ENCODE data around the gene RNF214.
"Not testable (repeated sequence)": the region's sequence is repeated elsewhere in the genome, so short reads cannot be mapped to it uniquely, and the experiment has no call there.

RNF214 gene

DNA sequence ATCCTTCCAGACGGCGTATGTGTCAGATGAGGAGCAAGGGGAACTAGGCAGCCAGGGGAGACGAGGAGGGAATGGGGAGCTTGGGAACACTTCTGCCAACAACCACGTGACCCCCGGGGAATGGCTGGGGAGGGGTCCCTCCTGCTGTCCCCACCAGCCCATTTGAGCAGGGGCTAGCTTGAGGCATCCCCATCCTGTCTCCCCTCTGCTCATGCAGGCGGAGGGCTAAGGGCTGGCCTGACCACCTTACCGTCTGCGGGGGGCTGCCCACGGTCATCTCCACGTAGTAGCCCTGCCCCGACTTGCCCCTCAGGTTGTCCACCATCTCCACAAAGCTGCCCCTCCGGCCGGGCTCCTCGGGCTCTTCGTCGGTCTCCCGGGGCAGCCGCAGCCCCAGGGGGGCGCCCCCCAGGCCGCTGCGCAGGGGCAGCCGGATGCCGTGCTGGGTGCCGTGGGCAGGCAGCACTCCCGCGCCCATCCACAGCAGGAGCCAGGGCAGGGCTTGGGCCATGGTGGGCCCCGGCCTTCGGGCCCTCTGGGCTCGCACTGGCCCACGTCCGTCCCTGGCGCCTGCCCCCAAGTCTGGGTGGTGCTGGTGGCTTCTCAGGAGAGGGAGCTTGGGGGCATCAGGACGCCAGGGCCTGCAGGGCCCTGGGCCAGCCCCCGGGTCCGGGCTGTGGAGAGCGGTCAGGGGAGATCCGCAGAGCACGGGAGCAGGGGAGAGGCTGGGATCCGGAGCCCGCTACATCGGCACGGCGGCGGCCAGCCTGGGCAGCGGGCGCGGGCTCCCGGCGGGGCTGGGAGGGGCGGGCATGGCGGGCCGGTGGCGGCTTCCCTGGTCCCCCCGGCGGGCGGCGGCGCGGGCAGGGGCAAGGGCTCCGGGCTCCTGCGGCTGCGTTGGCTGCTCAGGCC lies 83.1 kb downstream of the RNF214 start:
- peak in 1 of 2 donors; percentile 20 for DNase-seq (ENCODE audit: low read depth in 2 of 2)

DNA sequence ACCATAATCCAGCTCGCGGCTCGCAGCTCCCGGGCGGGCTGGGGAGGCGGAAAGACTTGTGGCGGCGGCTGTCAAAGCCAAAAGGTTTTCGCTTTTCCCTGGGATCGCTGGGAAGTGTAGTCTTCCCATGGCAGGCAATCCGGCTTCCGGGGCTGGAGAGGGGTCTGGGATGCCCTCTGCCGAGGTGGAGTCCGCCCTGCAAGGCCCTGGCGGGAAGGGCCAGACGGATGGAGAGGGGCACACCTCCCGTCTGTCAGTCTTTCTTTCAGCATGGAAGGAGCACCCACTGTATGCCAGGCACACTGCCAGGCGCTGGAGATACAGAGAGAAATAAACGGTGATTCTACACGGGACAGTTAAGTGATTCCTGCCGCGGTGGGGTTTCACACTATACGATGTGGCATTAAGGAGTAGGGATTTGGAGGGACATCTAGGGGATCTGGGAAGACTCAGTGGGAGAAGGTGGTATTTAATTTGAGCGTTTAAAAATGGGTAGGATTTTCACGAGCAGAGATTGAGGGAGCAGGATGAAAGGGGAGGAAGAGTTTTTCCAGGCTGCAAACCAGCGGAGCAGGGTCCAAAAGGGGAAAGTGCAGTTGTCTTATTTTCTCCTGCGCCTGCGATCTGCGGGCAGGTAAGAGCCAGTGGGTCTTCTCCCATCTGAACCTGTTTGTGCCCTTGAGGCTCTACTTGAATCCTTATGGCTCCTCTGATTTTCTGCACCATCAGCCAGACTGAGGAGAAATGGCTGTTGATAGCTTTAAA lies 83.9 kb downstream of the RNF214 start, which contains the start of gene BACE1:
TSS of gene BACE1 (minus strand) at position 60 of the 765 bp plus-strand sequence. CDS start 461 bp downstream, outside the sequence.
- no peak for DNase-seq (ENCODE audit: low read depth in 2 of 2)

DNA sequence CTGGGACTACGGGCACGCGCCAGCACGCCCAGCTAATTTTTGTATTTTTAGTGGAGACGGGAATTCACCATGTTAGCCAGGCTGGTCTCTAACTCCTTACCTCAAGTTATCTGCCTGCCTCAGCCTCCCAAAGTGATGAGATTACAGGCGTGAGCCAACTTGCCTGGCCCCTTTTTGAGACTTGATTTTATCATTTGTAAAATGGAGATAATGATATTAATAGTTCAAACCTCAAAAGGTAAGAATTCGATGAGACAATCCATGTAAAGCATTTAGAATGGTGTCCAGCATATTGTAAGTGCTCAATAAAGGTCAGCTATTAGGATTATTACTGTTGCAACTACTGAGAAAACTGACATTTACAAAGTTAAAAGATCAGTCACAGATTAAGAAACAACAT lies 86.3 kb downstream of the RNF214 start:
- no peak for DNase-seq (ENCODE audit: low read depth in 2 of 2)

DNA sequence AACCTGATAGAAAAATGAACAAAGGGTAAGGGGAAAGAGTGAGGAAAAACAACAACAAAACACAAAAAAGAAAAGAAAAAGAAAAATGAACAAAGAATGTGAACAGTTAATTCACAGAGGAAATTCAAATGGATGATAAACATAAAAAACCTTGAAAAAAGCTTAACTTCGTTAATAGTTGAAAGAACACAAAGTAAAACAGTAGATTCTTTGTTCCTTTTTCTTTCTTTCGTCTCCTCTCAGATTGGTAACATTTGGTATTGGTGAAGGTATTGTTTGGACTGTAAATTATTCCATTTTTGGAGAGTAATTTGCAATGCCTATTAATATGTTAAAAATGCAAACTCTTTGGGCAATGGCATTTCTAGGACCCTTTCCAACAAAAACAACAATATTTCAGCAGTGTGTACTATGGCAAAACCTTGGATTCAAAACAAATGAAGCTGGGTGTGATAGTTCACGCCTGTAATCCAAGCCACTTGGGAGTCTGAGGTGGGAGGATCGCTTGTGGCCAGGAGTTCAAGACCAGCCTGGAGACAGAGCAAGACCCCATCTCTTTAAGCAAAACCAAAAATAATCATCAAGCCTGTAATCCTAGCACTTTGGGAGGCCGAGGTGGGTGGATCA lies 86.9 kb downstream of the RNF214 start:
- no peak for DNase-seq (ENCODE audit: low read depth in 2 of 2)

DNA sequence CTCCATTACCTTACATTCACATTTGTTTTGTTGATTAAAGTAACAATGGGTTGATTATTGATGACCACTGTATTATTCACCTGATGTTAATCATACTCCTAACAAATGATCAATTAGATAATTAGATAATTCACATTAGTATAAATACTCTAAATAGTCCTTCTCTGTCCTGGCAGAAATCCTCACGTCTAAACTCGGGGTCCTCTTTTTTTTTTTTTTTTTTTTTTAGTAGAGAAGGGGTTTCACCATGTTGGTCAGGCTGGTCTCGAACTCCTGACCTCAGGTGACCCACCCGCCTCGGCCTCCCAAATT lies 94.7 kb downstream of the RNF214 start:
- not testable (repeated sequence) for DNase-seq (ENCODE audit: low read depth in 2 of 2)

- DNase-seq (ENCODE audit: low read depth in 2 of 2): peak; percentile 86 to 87
These were observed 95.3 kb downstream of the RNF214 start, which contains the start of gene CEP164 for GRCh38 chr11:117327567-117328374. Gene CEP164 (plus strand): TSS chr11:117327854. CDS start chr11:117338587, 10,733 bp downstream.

DNA sequence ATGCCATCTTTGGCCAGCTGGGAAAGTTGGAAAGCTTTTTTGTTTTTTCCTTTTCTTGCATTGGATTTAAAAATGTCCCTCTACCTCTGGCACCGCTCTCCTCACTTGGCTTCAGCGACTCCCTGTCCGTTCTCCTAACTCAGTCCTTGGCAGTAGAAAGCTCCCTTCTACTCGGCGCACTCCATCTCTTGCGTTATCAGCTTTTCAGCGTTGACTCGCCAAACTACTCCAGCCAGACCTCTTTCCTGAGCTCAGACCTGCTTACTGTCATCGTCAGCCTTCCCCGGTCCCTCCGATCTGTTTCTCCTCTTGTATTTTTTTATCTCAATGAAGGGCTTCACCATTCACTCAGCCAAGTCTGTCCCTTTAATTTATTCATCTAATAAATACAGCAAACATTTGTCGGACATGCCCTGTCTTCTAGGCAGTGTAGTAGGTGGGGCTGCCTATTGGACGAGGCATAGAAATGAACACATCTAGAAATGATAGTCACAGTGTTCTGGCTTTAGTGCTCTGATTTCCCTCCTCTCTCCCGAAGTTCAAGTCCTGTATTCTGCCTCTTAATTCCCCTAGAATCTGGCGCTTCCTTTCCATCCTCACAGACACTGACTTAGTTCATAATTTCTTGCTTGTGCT lies 96.0 kb downstream of the RNF214 start:
- DNase-seq (ENCODE audit: low read depth in 2 of 2): no peak

GRCh38 chr11:117332843-117333242 lies 100.4 kb downstream of the RNF214 start:
- no peak for DNase-seq (ENCODE audit: low read depth in 2 of 2)

GRCh38 chr11:117333917-117334316 lies 101.4 kb downstream of the RNF214 start:
- no peak for DNase-seq (ENCODE audit: low read depth in 2 of 2)

GRCh38 chr11:117334896-117335295 lies 102.4 kb downstream of the RNF214 start:
- no peak for DNase-seq (ENCODE audit: low read depth in 2 of 2)

GRCh38 chr11:117335399-117335798 lies 102.9 kb downstream of the RNF214 start:
- no peak for DNase-seq (ENCODE audit: low read depth in 2 of 2)
